GM19455 (cell line): ENCODE results near the gene KRT1.

Experiments used
- ATAC-seq: cut with Tn5 transposase; IDR thresholded peaks from one replicate; pipeline ENCODE4 v1.9.1; 2021; ENCODE audit not compliant: unreplicated experiment

KRT1 gene

GRCh38 chr12:52662093-52662917 is 17.9 kb downstream of the KRT1 start:
- ATAC-seq: no peak

- ATAC-seq: no peak
Observed at GRCh38 chr12:52661668-52662067, 18.5 kb downstream of the KRT1 start.

GRCh38 chr12:52660934-52661499 is 19.2 kb downstream of the KRT1 start:
- ATAC-seq: no peak

GRCh38 chr12:52659951-52660350 is 20.3 kb downstream of the KRT1 start:
- no peak for ATAC-seq

GRCh38 chr12:52659395-52659794 is 20.8 kb downstream of the KRT1 start:
- no peak for ATAC-seq

GRCh38 chr12:52658196-52658595 is 22.0 kb downstream of the KRT1 start:
- no peak for ATAC-seq

GRCh38 chr12:52657250-52657902 is 22.8 kb downstream of the KRT1 start:
- no peak for ATAC-seq

- ATAC-seq: no peak
Observed at GRCh38 chr12:52656616-52657015, 23.6 kb downstream of the KRT1 start.

GRCh38 chr12:52655720-52656124 is 24.5 kb downstream of the KRT1 start:
- no peak for ATAC-seq

- no peak for ATAC-seq
Observed at GRCh38 chr12:52655251-52655650, 25.0 kb downstream of the KRT1 start.

GRCh38 chr12:52651726-52652261 is 28.4 kb downstream of the KRT1 start, which contains the start of gene KRT2:
Gene KRT2 (minus strand): TSS chr12:52652211. CDS start chr12:52652142, 69 bp downstream.
- ATAC-seq: no peak

GRCh38 chr12:52650520-52651081 is 29.6 kb downstream of the KRT1 start:
- ATAC-seq: no peak

GRCh38 chr12:52649066-52649465 is 31.1 kb downstream of the KRT1 start:
- no peak for ATAC-seq

- no peak for ATAC-seq
Observed at GRCh38 chr12:52648012-52648550, 32.1 kb downstream of the KRT1 start.

- ATAC-seq: no peak
Observed at GRCh38 chr12:52647601-52648000, 32.6 kb downstream of the KRT1 start.

GRCh38 chr12:52646613-52647012 is 33.6 kb downstream of the KRT1 start:
- ATAC-seq: no peak

GRCh38 chr12:52645982-52646381 is 34.2 kb downstream of the KRT1 start:
- ATAC-seq: no peak

- no peak for ATAC-seq
Observed at GRCh38 chr12:52645120-52645761, 35.0 kb downstream of the KRT1 start.

GRCh38 chr12:52644078-52644415 is 36.2 kb downstream of the KRT1 start:
- no peak for ATAC-seq

- no peak for ATAC-seq
Observed at GRCh38 chr12:52643233-52644077, 36.8 kb downstream of the KRT1 start.
